Measurements from ENCODE around the gene GRN. TPM values are rescaled to one million over a fixed set of nuclear protein-coding genes. Genes with fewer than 3 reads are reported as not detected.

GRN gene
- total and polyA plus RNA-seq, 2 of the 13 experiments (the other 11 are each of a cell fraction or from before 2014, with no cell fraction given), result 86.6 to 143 TPM

DNA sequence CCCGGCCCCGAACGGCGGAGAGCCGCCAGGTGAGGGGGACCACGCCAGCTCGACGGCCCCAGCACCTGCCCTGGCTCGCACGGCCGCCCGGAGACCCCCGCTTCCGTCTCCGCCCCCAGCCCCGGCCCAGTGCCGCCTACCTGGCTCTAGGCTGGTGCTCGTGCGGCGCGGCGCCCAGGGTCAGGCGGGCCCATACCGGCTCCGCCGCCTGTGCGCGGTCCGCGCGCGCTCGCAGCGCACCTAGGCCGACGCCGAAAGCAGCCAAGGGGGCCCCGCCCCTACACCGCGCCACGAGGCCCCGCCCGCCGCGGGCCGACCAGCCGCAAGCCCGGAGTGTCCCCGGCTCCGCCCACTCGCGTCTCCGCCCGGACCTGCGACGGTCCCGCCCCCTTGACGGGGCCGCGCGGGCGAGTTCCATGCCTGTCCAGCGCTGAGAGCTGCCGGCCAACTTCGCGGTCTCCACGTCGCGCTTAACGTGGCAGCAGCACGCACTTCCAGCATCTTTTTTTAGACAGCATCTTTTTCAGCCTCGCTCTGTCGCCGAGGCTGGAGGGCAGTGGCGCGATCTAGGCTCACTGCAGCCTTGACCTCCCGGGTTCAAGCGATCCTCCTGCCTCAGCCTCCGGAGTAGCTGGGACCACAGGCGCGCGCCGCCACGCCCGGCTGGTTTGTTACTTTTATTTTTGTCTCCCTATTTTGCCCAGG lies 20.4 kb upstream of the GRN start, which contains the start of gene SLC25A39 (continued):
- TF ChIP-seq, protein P1, sequence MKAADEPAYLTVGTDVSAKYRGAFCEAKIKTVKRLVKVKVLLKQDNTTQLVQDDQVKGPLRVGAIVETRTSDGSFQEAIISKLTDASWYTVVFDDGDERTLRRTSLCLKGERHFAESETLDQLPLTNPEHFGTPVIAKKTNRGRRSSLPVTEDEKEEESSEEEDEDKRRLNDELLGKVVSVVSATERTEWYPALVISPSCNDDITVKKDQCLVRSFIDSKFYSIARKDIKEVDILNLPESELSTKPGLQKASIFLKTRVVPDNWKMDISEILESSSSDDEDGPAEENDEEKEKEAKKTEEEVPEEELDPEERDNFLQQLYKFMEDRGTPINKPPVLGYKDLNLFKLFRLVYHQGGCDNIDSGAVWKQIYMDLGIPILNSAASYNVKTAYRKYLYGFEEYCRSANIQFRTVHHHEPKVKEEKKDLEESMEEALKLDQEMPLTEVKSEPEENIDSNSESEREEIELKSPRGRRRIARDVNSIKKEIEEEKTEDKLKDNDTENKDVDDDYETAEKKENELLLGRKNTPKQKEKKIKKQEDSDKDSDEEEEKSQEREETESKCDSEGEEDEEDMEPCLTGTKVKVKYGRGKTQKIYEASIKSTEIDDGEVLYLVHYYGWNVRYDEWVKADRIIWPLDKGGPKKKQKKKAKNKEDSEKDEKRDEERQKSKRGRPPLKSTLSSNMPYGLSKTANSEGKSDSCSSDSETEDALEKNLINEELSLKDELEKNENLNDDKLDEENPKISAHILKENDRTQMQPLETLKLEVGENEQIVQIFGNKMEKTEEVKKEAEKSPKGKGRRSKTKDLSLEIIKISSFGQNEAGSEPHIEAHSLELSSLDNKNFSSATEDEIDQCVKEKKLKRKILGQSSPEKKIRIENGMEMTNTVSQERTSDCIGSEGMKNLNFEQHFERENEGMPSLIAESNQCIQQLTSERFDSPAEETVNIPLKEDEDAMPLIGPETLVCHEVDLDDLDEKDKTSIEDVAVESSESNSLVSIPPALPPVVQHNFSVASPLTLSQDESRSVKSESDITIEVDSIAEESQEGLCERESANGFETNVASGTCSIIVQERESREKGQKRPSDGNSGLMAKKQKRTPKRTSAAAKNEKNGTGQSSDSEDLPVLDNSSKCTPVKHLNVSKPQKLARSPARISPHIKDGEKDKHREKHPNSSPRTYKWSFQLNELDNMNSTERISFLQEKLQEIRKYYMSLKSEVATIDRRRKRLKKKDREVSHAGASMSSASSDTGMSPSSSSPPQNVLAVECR (CRISPR knock-in tag; IDR thresholded peaks at IDR 0.05; ENCODE audit: borderline replicate concordance), result peak; percentile 90
- TF ChIP-seq TARDBP (CRISPR knock-in tag; IDR thresholded peaks at IDR 0.05), result peak; percentile 31; the same call in 1 of the 2 replicates
- TF ChIP-seq HDAC6 (IDR thresholded peaks at IDR 0.05; ENCODE audit: low read depth, low read length), result no peak
- TF ChIP-seq JDP2 (CRISPR knock-in tag; IDR thresholded peaks at IDR 0.05; ENCODE audit: borderline replicate concordance), result peak; percentile 67; the same call in 1 of the 2 replicates
- TF ChIP-seq ZNF747 (CRISPR knock-in tag; IDR thresholded peaks at IDR 0.05; ENCODE audit: borderline replicate concordance), result peak; percentile 91; the same call in 1 of the 2 replicates
- 0 out of 2 replicates have a peak, but pooled peaks have one; percentile 86 for TF ChIP-seq ZNF570 (CRISPR knock-in tag; IDR thresholded peaks at IDR 0.05; ENCODE audit: borderline replicate concordance)
- TF ChIP-seq MXI1 (IDR thresholded peaks at IDR 0.05; ENCODE audit: borderline replicate concordance, low read depth, low read length), result peak; percentile 96; the same call in 2 of the 3 replicates
- peak; percentile 54; the same call in 1 of the 2 replicates for TF ChIP-seq ZNF138 (CRISPR knock-in tag; IDR thresholded peaks at IDR 0.05; ENCODE audit: low read depth)
- no peak for TF ChIP-seq ZNF562 (CRISPR knock-in tag; IDR thresholded peaks at IDR 0.05; ENCODE audit: borderline replicate concordance)
- TF ChIP-seq BHLHE40 (IDR thresholded peaks at IDR 0.05; ENCODE audit: low read length), result peak; percentile 71
- peak; percentile 33; the same call in 1 of the 2 replicates for TF ChIP-seq ZNF773 (CRISPR knock-in tag; IDR thresholded peaks at IDR 0.05; ENCODE audit: borderline replicate concordance)
- peak in 1 of 2 experiments; percentile 31; a peak in 2 of 4 replicates for TF ChIP-seq EP300 (IDR thresholded peaks at IDR 0.05; ENCODE audit: low read depth in 2 of 2, low read length in 2 of 2)
- no peak for TF ChIP-seq EP300 (CRISPR knock-in tag; IDR thresholded peaks at IDR 0.05; ENCODE audit: borderline replicate concordance)
- TF ChIP-seq ZNF788 (CRISPR knock-in tag; IDR thresholded peaks at IDR 0.05; ENCODE audit: borderline replicate concordance), result no peak; the same call in 1 of the 2 replicates
- TF ChIP-seq TBX2 (CRISPR knock-in tag; IDR thresholded peaks at IDR 0.05; ENCODE audit: borderline replicate concordance), result peak; percentile 60
- 0 out of 2 replicates have a peak, but pooled peaks have one; percentile 70 for TF ChIP-seq ZSCAN22 (CRISPR knock-in tag; IDR thresholded peaks at IDR 0.05)
- no peak for TF ChIP-seq ZNF761 (CRISPR knock-in tag; conservative IDR thresholded peaks at IDR 0.05)
- TF ChIP-seq, protein P2, sequence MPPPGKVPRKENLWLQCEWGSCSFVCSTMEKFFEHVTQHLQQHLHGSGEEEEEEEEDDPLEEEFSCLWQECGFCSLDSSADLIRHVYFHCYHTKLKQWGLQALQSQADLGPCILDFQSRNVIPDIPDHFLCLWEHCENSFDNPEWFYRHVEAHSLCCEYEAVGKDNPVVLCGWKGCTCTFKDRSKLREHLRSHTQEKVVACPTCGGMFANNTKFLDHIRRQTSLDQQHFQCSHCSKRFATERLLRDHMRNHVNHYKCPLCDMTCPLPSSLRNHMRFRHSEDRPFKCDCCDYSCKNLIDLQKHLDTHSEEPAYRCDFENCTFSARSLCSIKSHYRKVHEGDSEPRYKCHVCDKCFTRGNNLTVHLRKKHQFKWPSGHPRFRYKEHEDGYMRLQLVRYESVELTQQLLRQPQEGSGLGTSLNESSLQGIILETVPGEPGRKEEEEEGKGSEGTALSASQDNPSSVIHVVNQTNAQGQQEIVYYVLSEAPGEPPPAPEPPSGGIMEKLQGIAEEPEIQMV (CRISPR knock-in tag; IDR thresholded peaks at IDR 0.05; ENCODE audit: low read depth), result peak; percentile 97
- TF ChIP-seq SMAD1 (CRISPR knock-in tag; IDR thresholded peaks at IDR 0.05; ENCODE audit: borderline replicate concordance, low read depth), result no peak; the same call in 1 of the 2 replicates
- TF ChIP-seq ZNF263 (CRISPR knock-in tag; IDR thresholded peaks at IDR 0.05), result 0 out of 2 replicates have a peak, but pooled peaks have one; percentile 22
- TF ChIP-seq, protein P3, sequence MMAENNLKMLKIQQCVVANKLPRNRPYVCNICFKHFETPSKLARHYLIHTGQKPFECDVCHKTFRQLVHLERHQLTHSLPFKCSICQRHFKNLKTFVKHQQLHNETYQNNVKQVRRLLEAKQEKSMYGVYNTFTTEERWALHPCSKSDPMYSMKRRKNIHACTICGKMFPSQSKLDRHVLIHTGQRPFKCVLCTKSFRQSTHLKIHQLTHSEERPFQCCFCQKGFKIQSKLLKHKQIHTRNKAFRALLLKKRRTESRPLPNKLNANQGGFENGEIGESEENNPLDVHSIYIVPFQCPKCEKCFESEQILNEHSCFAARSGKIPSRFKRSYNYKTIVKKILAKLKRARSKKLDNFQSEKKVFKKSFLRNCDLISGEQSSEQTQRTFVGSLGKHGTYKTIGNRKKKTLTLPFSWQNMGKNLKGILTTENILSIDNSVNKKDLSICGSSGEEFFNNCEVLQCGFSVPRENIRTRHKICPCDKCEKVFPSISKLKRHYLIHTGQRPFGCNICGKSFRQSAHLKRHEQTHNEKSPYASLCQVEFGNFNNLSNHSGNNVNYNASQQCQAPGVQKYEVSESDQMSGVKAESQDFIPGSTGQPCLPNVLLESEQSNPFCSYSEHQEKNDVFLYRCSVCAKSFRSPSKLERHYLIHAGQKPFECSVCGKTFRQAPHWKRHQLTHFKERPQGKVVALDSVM (CRISPR knock-in tag; IDR thresholded peaks at IDR 0.05), result peak; percentile 99
